NCI-H1105 treated with DMSO at 0.1 percent for 48 hours (cell line): ENCODE results near the gene DHCR7.

Experiments used
- DNase-seq: peaks from one replicate; lab custom pipeline; 2025; lab: John Stamatoyannopoulos, UW

Gene DHCR7

GRCh38 chr11:71410363-71410966 is 37.7 kb downstream of the DHCR7 start:
- DNase-seq, result no peak

GRCh38 chr11:71408826-71409225 is 39.4 kb downstream of the DHCR7 start:
- DNase-seq, result no peak

- DNase-seq, result no peak
Observed at GRCh38 chr11:71407356-71407755, 40.8 kb downstream of the DHCR7 start.

GRCh38 chr11:71406681-71407080 is 41.5 kb downstream of the DHCR7 start:
- no peak for DNase-seq

GRCh38 chr11:71404209-71404608 is 44.0 kb downstream of the DHCR7 start:
- no peak for DNase-seq

- no peak for DNase-seq
Observed at GRCh38 chr11:71402878-71403277, 45.3 kb downstream of the DHCR7 start.

- no peak for DNase-seq
Observed at GRCh38 chr11:71400216-71400615, 48.0 kb downstream of the DHCR7 start.

- no peak for DNase-seq
Observed at GRCh38 chr11:71399341-71399740, 48.9 kb downstream of the DHCR7 start.

- DNase-seq, result no peak
Observed at GRCh38 chr11:71397961-71398360, 50.2 kb downstream of the DHCR7 start.

- DNase-seq, result no peak
Observed at GRCh38 chr11:71397331-71397860, 50.8 kb downstream of the DHCR7 start.

- DNase-seq, result no peak
Observed at GRCh38 chr11:71396548-71397123, 51.6 kb downstream of the DHCR7 start.

GRCh38 chr11:71395774-71396173 is 52.4 kb downstream of the DHCR7 start:
- no peak for DNase-seq

GRCh38 chr11:71395263-71395560 is 53.0 kb downstream of the DHCR7 start:
- no peak for DNase-seq

GRCh38 chr11:71393283-71393682 is 54.9 kb downstream of the DHCR7 start:
- no peak for DNase-seq

GRCh38 chr11:71391796-71392195 is 56.4 kb downstream of the DHCR7 start:
- no peak for DNase-seq

- no peak for DNase-seq
Observed at GRCh38 chr11:71391352-71391751, 56.8 kb downstream of the DHCR7 start.

GRCh38 chr11:71388637-71389235 is 59.5 kb downstream of the DHCR7 start:
- no peak for DNase-seq

GRCh38 chr11:71387784-71388636 is 60.2 kb downstream of the DHCR7 start:
- DNase-seq, result no peak

GRCh38 chr11:71387200-71387599 is 61.0 kb downstream of the DHCR7 start:
- DNase-seq, result no peak

GRCh38 chr11:71386202-71386601 is 62.0 kb downstream of the DHCR7 start:
- no peak for DNase-seq

- no peak for DNase-seq
Observed at GRCh38 chr11:71385091-71385490, 63.1 kb downstream of the DHCR7 start.

- no peak for DNase-seq
Observed at GRCh38 chr11:71384561-71384960, 63.6 kb downstream of the DHCR7 start.
